Myocyte (in vitro differentiated cells): ENCODE results near the gene RLN1. TPM values are rescaled to one million over a fixed set of nuclear protein-coding genes. Genes with fewer than 3 reads are reported as not detected.
A peak's percentile ranks its signal among the peaks of the same experiment; 100 is the strongest.
"Not testable (repeated sequence)": the region's sequence is repeated elsewhere in the genome, so short reads cannot be mapped to it uniquely, and the experiment has no call there.

Experiments
- DNase-seq: peaks from one replicate; pipeline ENCODE4 v3.0.0-alpha.2; 2012; ENCODE audit warnings: low read depth
- polyA plus RNA-seq: library from polyadenylated mRNA; unstranded; fragments of >200 nt; gene quantifications from one replicate; pipeline ENCODE4 v1.2.1, GENCODE V29; 2012; ENCODE audit warnings: missing spikeins
- total RNA-seq: library from RNA; depleted of rRNA; stranded (reverse); fragments of >200 nt; gene quantifications from 2 replicates; pipeline ENCODE4 v1.2.3, GENCODE V29; 2014

The RLN1 gene, protein sequence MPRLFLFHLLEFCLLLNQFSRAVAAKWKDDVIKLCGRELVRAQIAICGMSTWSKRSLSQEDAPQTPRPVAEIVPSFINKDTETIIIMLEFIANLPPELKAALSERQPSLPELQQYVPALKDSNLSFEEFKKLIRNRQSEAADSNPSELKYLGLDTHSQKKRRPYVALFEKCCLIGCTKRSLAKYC
- 0.57 TPM in 1 of 2 replicates, not detected in the other for total RNA-seq
- 0.10 TPM for polyA plus RNA-seq

- DNase-seq, result not testable (repeated sequence)
These were observed at the start of gene RLN1 for GRCh38 chr9:5338992-5339981. RLN1 (minus strand) TSS chr9:5339876; CDS start chr9:5339746, 130 bp downstream.

GRCh38 chr9:5389109-5389732, 49.5 kb upstream of the RLN1 start:
- DNase-seq, result peak; percentile 82

DNA sequence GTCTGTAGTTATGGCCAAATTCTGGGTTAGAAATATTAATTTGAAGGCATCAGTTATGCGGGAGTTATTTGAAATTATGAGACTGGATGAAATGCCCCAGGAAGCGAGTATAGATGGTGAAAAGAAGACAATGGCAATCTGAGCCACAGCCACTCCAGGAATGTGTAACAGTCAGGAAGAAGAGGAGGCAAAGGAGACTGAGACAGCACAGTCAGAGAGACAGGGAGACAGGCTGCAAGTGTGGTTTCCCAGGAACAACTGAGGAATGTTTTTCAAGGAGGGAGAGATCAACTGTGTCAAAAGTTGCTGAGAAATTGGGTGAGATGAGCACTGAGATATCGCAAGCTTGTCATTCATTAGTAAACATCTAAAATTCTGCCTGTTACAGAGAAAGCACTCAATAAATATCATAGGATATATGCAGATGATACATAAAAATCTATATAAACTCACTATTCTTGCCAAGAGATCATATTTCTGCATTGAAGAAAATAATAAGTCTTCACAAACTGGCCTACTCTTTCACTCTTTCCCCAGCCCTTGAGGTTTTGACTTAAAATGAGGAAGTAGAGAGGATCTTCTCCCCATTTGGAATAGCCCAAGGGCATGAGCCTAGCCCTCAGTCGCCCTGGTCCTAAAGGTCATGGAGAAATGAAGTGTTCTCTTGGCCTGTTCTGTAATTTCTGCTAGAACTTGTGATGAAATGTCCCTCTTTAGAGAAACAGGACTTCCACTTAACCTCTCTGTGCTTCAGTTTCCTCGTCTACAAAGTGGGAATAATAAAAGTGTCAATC, 48.5 kb upstream of the RLN1 start:
- peak; percentile 65 for DNase-seq

GRCh38 chr9:5384436-5384835, 44.8 kb upstream of the RLN1 start:
- DNase-seq, result no peak

DNA sequence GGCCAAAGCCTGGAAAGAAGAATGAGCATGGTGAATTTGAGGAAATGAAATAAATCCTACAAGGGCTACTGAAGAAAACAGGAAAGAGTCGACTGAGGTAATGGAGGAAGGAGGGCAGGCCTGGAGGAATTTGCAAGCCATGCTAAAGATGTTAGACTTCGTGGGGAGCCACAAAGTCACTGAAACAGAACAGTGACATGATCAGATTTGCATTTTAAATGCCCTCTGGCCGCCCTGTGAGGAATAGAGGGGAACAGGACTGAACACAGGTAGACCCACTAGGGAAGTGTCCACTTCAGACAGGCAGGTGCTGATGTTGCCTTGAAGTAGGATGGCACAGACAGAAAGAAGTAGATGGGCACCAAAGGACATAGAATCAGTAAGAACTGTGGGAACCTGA, 42.8 kb upstream of the RLN1 start:
- no peak for DNase-seq

DNA sequence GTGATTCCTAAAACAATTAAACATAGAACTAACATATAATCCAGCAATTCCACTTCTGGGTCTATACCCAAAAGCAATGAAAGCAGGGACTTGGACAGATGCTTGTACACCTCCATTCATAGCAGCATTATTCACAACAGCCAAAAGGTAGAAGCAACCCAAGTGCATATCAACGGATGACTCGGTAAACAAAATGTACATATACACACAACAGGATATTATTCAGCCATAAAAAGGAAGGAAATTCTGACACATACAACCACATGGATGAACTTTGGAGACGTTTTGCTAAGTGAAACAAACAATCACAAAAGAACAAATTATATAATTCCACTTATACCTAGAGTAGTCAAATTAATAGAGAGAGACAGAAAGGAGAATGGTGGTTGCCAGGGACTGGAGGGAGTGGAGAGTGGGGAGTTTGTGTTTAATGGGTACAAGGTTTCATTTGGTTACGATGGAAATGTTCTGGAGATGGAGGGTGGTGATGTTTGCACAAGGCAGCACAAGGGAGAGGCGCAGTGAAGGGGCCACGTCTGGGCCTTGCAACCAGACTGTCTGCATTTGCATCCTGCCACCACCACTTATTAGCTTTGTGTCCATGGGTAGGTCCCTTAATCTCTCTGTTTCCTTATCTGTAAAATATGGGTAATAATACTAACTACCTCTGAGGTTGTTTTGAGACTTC, 36.3 kb upstream of the RLN1 start:
- no peak for DNase-seq

- no peak for DNase-seq
These were observed 35.4 kb upstream of the RLN1 start for GRCh38 chr9:5375091-5375490.

DNA sequence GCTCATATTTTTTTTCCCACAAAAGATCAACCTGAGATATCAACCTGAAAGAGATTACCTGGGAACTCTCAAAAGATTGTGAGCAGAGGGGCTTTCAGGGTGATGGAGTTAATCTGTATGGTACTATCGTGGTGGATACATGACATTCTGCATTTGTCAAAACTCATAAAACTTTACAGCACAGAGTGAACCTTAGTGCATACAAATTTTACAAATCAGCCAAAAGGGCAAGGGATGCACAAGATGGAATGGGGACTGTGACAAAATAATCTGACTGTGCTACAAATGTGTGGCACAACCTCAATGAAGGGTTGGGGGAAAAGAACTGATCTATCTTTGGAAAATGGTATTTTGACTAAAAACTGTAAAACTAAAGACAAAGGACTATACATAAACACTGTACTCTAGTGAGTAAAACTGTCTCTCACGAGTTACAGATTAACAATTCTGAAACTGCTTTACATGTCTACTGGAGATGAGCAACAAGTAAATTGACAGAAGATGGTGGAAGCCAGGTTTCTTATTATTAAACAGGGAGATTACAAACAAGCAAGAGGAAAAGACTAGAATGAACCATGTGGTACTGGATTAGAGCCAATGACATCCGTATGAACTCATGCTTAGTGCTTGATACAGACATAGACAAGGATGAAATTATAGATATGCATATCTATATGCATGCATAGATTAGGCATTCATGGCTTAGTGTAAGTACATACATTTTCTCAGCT, 24.8 kb upstream of the RLN1 start:
- peak; percentile 13 for DNase-seq

DNA sequence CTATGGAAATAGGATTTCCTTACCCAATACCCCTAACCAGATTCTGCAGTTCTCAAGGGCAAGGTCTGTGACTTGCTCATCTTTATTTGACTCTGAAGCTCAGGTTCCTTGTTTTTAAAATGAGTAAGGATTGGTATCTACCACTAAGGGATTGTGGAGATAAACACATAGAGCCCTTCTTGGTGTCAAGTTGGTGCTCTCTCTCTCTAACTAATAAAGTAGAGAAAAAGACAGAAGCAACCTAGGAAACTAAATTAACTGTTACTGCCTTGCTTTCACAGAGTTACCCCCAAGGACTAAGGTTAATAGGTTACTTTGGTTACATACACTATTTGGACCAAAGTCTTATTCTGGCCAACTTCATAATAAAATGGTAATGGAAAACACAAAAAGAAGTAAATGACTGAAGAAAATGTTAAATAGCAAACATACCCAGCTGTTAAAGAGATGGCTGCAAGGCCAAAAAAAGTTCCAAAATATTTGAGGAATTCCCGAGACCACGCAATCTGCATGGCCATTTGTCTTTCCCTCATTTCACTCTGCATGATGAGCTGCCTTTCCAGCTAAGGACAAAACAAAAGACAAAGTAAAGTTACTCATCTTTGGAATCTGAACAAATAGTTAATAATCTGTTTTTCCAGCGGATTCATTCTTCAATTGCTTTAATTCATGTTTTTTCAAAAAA, 21.8 kb upstream of the RLN1 start:
- DNase-seq, result peak; percentile 79

GRCh38 chr9:5360341-5360740, 20.7 kb upstream of the RLN1 start:
- peak; percentile 7 for DNase-seq

DNA sequence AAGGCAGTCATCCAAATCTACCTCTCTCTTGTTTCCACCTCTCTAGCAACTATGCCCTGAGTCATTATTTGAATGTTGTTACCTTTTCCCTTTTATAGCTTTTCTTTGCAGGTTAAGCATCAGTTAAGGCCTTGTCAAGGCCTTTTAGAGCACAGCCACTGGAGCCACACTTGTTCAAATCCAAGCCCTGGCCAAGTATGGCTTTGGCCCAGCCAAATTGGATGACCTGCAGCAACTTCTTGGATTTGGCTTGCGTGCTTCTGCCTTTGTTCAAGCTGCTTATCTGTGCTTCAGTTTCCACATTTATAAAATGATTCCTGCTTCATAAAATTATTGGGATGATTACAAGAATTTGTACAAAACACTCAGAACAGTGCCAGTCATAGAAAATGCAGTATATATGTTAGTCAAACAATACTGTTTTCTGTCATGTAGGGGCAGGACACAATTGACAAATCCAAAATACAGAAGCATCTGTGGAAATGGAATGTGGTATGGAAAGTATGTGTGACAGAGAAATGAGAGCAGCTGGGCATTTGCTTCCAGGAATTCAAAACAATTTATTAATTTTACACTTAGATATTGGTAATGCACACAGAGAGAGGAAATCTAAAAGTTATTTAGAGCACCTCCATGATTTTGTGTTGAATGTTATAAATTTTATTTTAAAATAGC, 17.9 kb upstream of the RLN1 start:
- DNase-seq, result peak; percentile 39

- no peak for DNase-seq
These were observed 16.1 kb upstream of the RLN1 start for GRCh38 chr9:5355817-5356216.

- DNase-seq, result peak; percentile 6
These were observed 15.6 kb upstream of the RLN1 start for GRCh38 chr9:5355226-5355625.

DNA sequence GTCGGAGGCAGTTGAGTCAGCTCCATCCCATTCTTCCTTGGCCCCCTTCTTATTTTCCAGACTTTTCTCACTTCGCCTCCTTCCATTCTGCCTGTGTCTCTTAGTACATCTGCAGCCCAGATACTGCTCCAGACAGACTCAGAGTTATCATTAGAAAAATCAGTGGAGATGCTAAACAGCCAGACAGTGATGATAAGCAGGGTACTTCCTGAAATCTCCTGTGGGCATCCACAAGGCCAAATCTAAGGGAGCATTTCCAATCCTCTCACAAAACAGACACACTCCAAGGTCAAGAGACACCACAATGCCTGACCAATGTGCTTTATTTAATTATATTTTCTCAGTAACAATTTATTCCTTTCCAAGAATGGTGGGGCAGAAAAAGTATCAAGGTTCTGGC, 14.5 kb upstream of the RLN1 start:
- no peak for DNase-seq

DNA sequence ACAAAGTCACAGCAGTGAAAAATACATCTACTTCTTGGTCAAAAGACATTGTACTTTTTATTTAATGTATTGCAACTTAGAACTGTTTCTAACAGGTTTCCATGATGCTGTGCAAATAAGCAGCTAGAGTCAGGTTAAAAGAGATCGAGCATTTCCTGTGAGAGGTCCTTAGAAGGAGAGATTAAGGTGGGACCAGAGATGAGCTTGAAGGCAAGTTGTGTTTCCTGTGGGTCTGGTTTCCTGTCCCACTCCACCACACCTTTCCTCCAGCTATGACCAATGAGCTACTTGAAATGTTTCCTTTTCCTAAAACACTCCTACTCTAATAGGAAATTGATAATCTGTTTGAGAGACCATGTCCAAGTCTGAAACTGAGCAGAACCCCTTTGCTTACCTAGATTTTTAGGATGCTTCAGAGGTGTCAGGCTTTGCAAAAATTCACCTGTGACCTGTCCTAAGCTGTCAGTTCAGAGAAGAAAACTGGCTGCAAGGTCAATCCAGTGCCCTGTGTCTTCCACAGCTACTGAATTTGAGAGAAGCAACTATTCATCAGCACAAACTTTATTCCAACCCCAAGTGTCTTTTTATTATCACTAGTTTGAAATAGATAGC, 13.1 kb upstream of the RLN1 start:
- DNase-seq, result no peak

- no peak for DNase-seq
These were observed 3.0 kb downstream of the RLN1 start for GRCh38 chr9:5336688-5337087.

GRCh38 chr9:5331276-5331675, 8.4 kb downstream of the RLN1 start:
- not testable (repeated sequence) for DNase-seq

DNA sequence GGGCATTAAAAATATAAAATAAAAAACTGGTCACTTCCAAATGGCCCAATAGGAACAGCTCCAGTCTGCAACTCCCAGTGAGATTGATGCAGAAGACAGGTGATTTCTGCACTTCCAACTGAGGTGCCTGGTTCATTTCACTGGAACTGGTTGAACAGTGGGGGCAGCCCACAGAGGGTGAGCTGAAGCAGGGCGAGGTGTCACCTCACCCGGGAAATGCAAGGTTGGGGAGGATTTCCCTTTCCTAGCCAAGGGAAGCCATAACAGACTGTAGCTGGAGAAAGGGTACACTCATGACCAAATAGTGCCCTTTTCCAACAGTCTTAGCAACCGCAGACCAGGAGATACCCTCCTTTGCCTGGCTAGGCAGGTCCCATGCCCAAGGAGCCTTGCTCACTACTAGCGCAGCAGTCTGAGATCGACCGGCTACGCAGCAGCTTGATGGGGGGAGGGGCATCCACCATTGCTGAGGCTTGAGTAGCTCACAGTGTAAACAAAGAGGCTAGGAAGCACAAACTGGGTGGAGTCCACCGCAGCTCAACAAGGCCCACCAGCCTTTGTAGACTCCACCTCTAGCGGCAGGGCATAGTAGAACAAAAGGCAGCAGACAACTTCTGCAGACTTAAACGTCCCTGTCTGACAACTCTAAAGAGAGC, 12.7 kb downstream of the RLN1 start:
- DNase-seq, result no peak
